Measurements from ENCODE around the gene LHCGR.

- TF ChIP-seq, protein P1, sequence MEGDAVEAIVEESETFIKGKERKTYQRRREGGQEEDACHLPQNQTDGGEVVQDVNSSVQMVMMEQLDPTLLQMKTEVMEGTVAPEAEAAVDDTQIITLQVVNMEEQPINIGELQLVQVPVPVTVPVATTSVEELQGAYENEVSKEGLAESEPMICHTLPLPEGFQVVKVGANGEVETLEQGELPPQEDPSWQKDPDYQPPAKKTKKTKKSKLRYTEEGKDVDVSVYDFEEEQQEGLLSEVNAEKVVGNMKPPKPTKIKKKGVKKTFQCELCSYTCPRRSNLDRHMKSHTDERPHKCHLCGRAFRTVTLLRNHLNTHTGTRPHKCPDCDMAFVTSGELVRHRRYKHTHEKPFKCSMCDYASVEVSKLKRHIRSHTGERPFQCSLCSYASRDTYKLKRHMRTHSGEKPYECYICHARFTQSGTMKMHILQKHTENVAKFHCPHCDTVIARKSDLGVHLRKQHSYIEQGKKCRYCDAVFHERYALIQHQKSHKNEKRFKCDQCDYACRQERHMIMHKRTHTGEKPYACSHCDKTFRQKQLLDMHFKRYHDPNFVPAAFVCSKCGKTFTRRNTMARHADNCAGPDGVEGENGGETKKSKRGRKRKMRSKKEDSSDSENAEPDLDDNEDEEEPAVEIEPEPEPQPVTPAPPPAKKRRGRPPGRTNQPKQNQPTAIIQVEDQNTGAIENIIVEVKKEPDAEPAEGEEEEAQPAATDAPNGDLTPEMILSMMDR (IDR thresholded peaks at IDR 0.05), result no peak
- TF ChIP-seq EP300 (IDR thresholded peaks at IDR 0.05; ENCODE audit: low read depth) (no peak), POLR2AphosphoS5 (IDR thresholded peaks at IDR 0.05) (no peak), POLR2A (IDR thresholded peaks at IDR 0.05) (no peak)
Observed at GRCh38 chr2:48736251-48736650, 19.3 kb downstream of the LHCGR start.
